Measurements from ENCODE around the gene MYRIP.
"Not testable (repeated sequence)": the region's sequence is repeated elsewhere in the genome, so short reads cannot be mapped to it uniquely, and the experiment has no call there.

Gene MYRIP

GRCh38 chr3:39806820-39807219 is 2.6 kb upstream of the MYRIP start:
- no peak for DNase-seq (ENCODE audit: low read depth in 2 of 2)

GRCh38 chr3:39808467-39809180 is 785 bp upstream of the MYRIP start:
- DNase-seq (ENCODE audit: low read depth in 2 of 2): no peak

DNA sequence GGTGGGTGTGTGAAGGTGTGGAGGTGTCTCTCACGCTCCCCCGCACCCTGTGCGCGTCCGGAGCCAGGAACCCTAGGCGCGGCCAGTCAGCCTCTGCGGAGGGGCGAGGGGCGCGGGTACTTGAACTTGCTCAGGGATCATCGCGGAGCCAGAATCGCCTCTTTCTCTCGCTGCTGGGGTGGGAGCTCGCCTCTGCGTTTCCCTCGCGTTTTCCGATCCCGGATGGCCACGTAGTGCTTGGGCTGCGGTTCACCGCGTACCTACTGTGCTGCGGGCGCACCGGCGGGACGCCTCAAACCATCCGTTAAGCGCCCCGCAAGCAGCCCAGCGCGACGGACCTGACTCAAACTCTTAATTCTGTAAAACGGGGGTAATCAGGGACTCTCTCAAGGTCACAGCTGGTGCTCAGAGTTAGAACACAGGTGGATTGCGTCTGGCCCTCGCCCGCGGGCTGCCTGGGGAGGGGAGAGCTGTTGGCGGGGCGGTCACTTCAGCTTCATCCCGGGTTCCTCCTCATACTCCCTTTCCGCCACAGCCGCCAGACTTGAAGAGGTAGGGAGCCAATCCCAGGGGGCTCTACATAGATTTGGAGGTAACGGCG is 686 bp downstream of the MYRIP start:
- DNase-seq (ENCODE audit: low read depth in 2 of 2): no peak

DNA sequence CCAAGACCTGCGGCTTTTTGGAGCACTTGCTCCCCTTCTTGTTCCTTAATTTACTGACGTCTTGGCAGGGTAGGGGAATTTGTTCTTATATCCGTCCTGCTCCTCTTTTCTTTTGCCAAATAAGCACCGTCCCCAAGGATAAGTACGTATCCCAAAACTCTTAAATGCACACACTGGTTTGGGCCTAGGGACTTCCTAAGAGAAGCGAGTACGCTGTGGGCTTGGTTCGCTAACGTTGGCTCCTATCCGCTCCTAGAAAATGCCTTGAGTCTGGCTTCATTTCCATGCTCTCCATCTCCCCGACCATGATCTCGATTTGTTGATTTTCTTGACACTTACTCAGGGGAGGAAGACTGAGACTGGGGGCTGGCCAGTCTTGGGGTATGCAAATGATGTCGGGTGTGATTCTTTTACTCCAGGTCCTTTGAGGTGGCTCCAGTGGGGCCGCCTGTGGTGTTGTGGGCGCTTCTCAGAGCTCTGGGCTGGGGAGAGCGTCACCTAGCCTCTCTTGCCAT is 1.3 kb downstream of the MYRIP start:
- DNase-seq (ENCODE audit: low read depth in 2 of 2): no peak

DNA sequence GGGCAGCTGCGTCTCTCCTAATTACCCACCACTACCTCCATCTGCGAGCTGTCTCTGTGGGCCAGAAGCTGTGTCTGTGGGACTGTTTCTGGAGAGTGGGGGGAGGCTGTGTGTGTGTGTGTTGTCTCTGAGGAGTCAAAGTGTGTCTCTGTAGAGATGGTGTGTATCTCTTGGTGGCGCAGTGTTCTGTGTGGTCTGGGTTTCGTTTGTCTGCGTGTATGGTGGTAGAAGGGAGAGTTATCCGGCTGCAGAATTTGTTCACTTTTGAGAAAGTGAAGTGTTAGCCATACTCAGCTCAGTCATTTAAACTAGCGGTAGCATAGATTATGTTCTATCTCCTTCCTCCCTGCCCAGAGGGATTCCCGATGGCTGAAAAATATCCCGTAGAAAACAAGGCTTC is 2.2 kb downstream of the MYRIP start:
- no peak for DNase-seq (ENCODE audit: low read depth in 2 of 2)

- DNase-seq (ENCODE audit: low read depth in 2 of 2): no peak
Measured at GRCh38 chr3:39812537-39812936, 3.1 kb downstream of the MYRIP start.

- DNase-seq (ENCODE audit: low read depth in 2 of 2): no peak
Measured at GRCh38 chr3:39814007-39814406, 4.6 kb downstream of the MYRIP start.

DNA sequence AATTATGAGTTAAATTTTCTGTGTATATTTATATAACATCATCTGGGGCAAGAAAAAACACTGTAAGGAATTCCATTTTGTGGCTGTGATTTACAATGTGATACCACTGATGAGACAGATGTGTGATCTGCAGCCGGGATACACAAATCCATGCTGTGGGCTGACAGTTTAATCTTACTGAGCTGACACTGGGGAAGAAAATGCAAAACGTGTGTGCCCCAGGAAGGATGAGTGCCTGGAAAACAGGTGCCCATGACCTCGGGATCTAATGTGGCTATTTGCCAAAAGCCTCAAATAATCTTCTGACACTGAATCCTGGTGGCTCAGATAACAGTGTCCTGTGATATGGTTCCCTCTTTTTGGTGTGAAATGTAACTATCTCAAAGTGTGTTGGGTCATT is 10.5 kb downstream of the MYRIP start:
- no peak for DNase-seq (ENCODE audit: low read depth in 2 of 2)

- DNase-seq (ENCODE audit: low read depth in 2 of 2): not testable (repeated sequence)
Measured at GRCh38 chr3:39833764-39834163, 24.4 kb downstream of the MYRIP start.

GRCh38 chr3:39839484-39839883 is 30.1 kb downstream of the MYRIP start:
- DNase-seq (ENCODE audit: low read depth in 2 of 2): no peak

GRCh38 chr3:39843440-39843839 is 34.0 kb downstream of the MYRIP start:
- no peak for DNase-seq (ENCODE audit: low read depth in 2 of 2)

DNA sequence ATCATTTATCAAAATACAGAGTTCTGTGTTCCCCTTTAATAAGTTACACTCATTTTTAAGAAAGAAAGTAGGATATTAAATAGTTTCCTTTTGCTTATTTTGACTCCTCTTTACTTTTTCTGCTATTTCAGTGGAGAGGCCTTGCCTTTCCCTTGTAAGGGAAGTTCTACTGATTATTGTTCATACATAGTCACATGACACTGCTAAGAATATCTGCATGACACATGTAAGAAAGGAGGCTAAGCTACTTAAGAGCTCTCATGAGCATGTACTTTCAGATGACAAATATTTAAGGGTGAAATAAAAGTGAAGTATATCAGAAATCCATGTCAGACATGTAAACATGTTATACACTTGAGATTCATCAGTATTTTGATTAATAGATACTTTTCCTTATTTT is 39.0 kb downstream of the MYRIP start:
- no peak for DNase-seq (ENCODE audit: low read depth in 2 of 2)

DNA sequence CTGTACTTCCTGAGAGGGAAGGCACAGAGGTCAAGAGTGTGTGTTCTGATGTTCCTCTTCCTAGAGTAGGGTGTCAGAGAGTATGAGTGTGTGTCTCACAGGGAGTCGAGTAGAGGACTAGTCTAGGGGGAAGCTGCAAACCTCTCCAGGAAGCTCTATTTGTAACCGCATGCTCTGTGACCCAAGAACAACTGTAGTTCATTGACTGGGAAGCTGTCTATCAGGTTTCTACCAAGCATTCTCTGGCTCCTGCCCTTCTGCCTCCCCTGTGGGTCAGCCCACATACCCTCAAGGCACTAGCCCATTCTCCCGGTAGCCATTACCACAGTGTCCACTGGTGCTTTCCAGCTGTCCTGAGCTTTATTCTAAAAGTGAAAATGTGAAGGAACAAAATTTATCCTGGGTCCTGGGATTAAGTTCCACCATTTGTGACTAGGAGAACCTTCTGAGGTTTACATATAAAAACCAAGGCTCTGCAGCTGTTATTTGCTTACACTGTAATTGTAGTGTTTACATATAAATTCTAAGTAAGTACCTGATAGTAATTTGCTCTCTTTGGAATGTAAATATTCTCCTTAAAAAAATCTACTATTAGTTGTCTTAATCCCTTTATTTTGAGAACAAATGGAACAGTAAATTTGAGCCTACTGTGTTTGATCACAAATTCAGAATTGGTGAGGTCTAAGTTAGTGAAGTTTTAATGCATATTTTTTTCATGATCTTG is 40.7 kb downstream of the MYRIP start:
- no peak for DNase-seq (ENCODE audit: low read depth in 2 of 2)

GRCh38 chr3:39850716-39851032 is 41.3 kb downstream of the MYRIP start:
- DNase-seq (ENCODE audit: low read depth in 2 of 2): no peak

- no peak for DNase-seq (ENCODE audit: low read depth in 2 of 2)
Measured at GRCh38 chr3:39855517-39855916, 46.1 kb downstream of the MYRIP start.

DNA sequence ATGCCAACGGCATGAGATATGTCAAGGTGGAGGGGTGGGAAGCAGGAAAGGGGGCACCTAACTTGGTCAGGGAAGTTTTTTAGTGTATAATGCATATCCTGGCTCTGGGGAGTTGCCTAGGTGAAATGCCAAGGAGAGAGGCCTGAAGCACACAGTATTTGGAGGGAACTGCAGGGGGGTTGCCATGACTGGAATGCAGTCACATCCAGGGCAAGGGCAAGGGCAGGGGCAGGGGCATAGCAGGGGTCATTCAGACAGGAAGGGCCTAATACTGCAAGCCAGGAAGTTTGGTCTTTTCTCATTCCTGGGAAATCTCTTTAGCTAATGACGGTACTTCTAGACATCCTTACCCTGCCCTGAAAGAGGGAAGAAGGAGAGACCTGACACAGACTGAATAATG is 60.5 kb downstream of the MYRIP start:
- DNase-seq (ENCODE audit: low read depth in 2 of 2): no peak

DNA sequence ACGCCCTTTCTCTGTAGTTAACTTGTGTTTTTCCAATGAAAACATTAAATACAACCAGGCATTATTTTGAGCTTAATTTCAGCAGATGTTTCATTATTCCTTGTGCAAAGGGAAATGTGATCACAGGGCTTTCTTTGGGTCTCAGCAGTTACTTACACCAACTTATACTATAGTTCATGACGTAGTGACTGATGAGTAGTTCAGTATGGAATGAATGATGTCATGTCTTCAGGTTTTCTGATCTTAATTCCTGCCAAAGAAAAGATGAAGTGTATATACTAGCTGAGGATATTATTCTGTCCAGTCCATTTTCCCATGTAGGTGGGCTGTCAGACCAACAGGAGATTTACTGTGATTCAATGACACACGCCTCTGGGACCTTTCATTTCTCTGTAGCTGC is 61.3 kb downstream of the MYRIP start:
- DNase-seq (ENCODE audit: low read depth in 2 of 2): no peak

DNA sequence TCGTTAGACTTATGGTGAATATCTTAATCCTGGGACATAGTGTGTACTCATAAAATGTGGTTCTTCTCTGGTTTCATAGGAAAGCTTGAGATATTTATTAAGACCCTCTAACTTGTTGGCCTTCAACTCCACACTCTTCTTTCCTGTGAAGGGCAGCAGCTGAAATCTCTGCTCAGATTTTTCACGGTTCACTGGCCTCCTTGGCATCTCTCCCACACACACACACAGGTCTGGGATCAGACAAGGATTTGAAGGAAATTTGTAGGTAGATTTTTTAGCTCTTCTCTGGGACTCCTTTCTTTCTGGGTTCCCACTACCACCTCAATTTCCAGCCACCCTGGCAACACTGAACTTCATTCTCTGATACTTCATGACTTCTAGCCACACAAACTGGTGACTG is 70.2 kb downstream of the MYRIP start:
- DNase-seq (ENCODE audit: low read depth in 2 of 2): no peak

GRCh38 chr3:39882111-39882510 is 72.7 kb downstream of the MYRIP start:
- no peak for DNase-seq (ENCODE audit: low read depth in 2 of 2)

GRCh38 chr3:39892068-39892467 is 82.7 kb downstream of the MYRIP start:
- no peak for DNase-seq (ENCODE audit: low read depth in 2 of 2)

DNA sequence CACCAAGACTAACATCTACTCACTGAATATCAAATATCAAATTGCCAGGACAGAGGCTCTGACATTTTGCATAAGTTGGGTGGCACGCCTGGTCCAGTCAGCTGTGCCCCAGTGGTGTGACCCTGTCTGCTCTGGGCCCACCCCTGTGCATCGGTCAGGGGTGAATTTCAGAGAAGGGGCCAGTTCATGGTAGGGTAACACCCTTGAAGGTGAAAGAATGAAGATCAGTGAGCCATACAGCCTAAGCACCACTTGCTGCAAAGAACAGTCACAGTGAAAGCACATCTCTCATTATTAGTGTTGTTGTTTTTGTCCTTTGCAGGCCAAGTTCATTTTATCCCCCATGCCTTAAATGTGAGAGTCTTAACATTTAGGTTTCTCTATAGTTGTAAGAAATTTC is 86.8 kb downstream of the MYRIP start:
- no peak for DNase-seq (ENCODE audit: low read depth in 2 of 2)

- DNase-seq (ENCODE audit: low read depth in 2 of 2): no peak
Measured at GRCh38 chr3:39900462-39901002, 91.1 kb downstream of the MYRIP start.

- DNase-seq (ENCODE audit: low read depth in 2 of 2): no peak
Measured at GRCh38 chr3:39903253-39903652, 93.8 kb downstream of the MYRIP start.

All from stimulated activated CD8-positive, alpha-beta memory T cell treated with anti-CD3 and anti-CD28 coated beads, Interleukin-15, amount 100 ng/mL, for 4 hours (primary cell).